IMR-90 (cell line): ENCODE data around the gene S1PR1. TPM values are rescaled to one million over a fixed set of nuclear protein-coding genes. Genes with fewer than 3 reads are reported as not detected.

ENCODE experiments used
- ATAC-seq: fragments of 200-7000 bp; cut with Tn5 transposase; 2 replicates; pipeline ENCODE4 v1.9.1; 2020; ENCODE audit warnings: low read depth, mild to moderate bottlenecking, moderate library complexity
- BruUV-seq: library from RNA; stranded (reverse); fragments of 400-500 nt; replicated peaks from 2 replicates; lab custom pipeline; 2021; lab: Mats Ljungman, UMichigan
- CTCF ChIA-PET: fragments of 300-600 bp; formaldehyde crosslinking; extraction: SDS; loops from one replicate; lab custom pipeline; 2021; ENCODE audit warnings: antibody characterized with exemption; lab: Yijun Ruan, JAX
- POLR2A ChIA-PET: fragments of 300-600 bp; sonication (Branson Sonifier 250); formaldehyde crosslinking; loops from one replicate; lab custom pipeline; 2022; ENCODE audit warnings: antibody characterized with exemption; ENCODE audit not compliant: unreplicated experiment; lab: Charles Lee
- DNase-seq: peaks from one replicate; pipeline ENCODE4 v3.0.0; 2013
- H2AFZ ChIP-seq: replicated peaks from 2 replicates; pipeline ENCODE3; 2013; ENCODE audit warnings: low read length, mild to moderate bottlenecking; ENCODE audit not compliant: poor library complexity
- H2AK5ac ChIP-seq: 2 replicates; pipeline ENCODE4 v1.6.1; 2013; ENCODE audit warnings: low read depth, low read length, inconsistent platforms
- H2AK9ac ChIP-seq: replicated peaks from 2 replicates; pipeline ENCODE3; 2013; ENCODE audit warnings: mild to moderate bottlenecking, low read depth, low read length, moderate library complexity; ENCODE audit not compliant: poor library complexity
- H2BK120ac ChIP-seq: 2 replicates; pipeline ENCODE4 v1.6.1; 2013; ENCODE audit warnings: low read depth, low read length, inconsistent platforms
- H2BK15ac ChIP-seq: 3 replicates; pipeline ENCODE4 v1.6.1; 2013; ENCODE audit warnings: low read depth, low read length, inconsistent platforms
- H2BK20ac ChIP-seq: 2 replicates; pipeline ENCODE4 v1.6.1; 2013; ENCODE audit warnings: low read depth, mild to moderate bottlenecking, inconsistent platforms, low read length, moderate library complexity
- H2BK5ac ChIP-seq: 2 replicates; pipeline ENCODE4 v1.6.1; 2013; ENCODE audit warnings: mild to moderate bottlenecking, low read depth, low read length, inconsistent platforms; ENCODE audit not compliant: poor library complexity, severe bottlenecking
- H3K14ac ChIP-seq: replicated peaks from 2 replicates; pipeline ENCODE4 v1.6.1; 2013; ENCODE audit warnings: low read depth, low read length, inconsistent platforms
- H3K18ac ChIP-seq: 2 replicates; pipeline ENCODE4 v1.6.1; 2013; ENCODE audit warnings: low read depth, low read length, control low read depth
- H3K23ac ChIP-seq: 2 replicates; pipeline ENCODE4 v1.6.1; 2013; ENCODE audit warnings: low read depth, low read length, inconsistent platforms
- H3K27ac ChIP-seq: 2 replicates; pipeline ENCODE4 v1.5.1; 2013; ENCODE audit warnings: mild to moderate bottlenecking, control low read depth, low read length; ENCODE audit not compliant: insufficient read depth
- H3K27me3 ChIP-seq: 2 replicates; pipeline ENCODE4 v1.6.1; 2013; ENCODE audit warnings: low read length; ENCODE audit not compliant: control insufficient read depth, insufficient read depth
- H3K36me3 ChIP-seq: 2 replicates; pipeline ENCODE4 v1.6.1; 2013; ENCODE audit warnings: low read length, mixed read lengths; ENCODE audit not compliant: control insufficient read depth, insufficient read depth
- H3K4ac ChIP-seq: 2 replicates; pipeline ENCODE4 v1.6.1; 2013; ENCODE audit warnings: low read depth, low read length, inconsistent platforms
- H3K4me1 ChIP-seq: 2 replicates; pipeline ENCODE4 v1.6.1; 2013; ENCODE audit warnings: low read length, mixed read lengths; ENCODE audit not compliant: control insufficient read depth, insufficient read depth
- H3K4me2 ChIP-seq: 2 replicates; pipeline ENCODE4 v1.6.1; 2013; ENCODE audit warnings: low read depth, mild to moderate bottlenecking, control low read depth, low read length, moderate library complexity
- H3K4me3 ChIP-seq: 2 replicates; pipeline ENCODE4 v1.5.1; 2013; ENCODE audit warnings: low read depth, mild to moderate bottlenecking, control low read depth, low read length, moderate library complexity; ENCODE audit not compliant: insufficient read depth
- H3K56ac ChIP-seq: 2 replicates; pipeline ENCODE4 v1.6.1; 2013; ENCODE audit warnings: low read length, inconsistent platforms; ENCODE audit not compliant: insufficient read depth; ENCODE audit errors: extremely low read depth
- H3K79me1 ChIP-seq, 2 experiments: 2 replicates each; pipeline ENCODE4 v1.6.1; 2013; ENCODE audit warnings: low read length in 2 of 2, inconsistent platforms in 1 of 2, low read depth in 1 of 2
- H3K9ac ChIP-seq: 2 replicates; pipeline ENCODE4 v1.6.1; 2013; ENCODE audit warnings: low read depth, low read length, control low read depth
- H3K9me1 ChIP-seq: 2 replicates; pipeline ENCODE4 v1.6.1; 2013; ENCODE audit warnings: low read length, inconsistent platforms; ENCODE audit not compliant: insufficient read depth
- H3K9me3 ChIP-seq: 2 replicates; pipeline ENCODE4 v1.6.1; 2013; ENCODE audit warnings: low read length; ENCODE audit not compliant: control insufficient read depth, insufficient read depth
- H4K20me1 ChIP-seq: 2 replicates; pipeline ENCODE4 v1.6.1; 2013; ENCODE audit warnings: low read length, inconsistent platforms; ENCODE audit not compliant: insufficient read depth
- H4K5ac ChIP-seq: 2 replicates; pipeline ENCODE4 v1.6.1; 2013; ENCODE audit warnings: mild to moderate bottlenecking, low read depth, low read length, control low read depth
- H4K8ac ChIP-seq, 2 experiments: 2 replicates each; pipeline ENCODE4 v1.6.1; 2013; ENCODE audit warnings: low read depth in 2 of 2, low read length in 2 of 2, control low read depth in 1 of 2, inconsistent platforms in 1 of 2
- H4K91ac ChIP-seq: 2 replicates; pipeline ENCODE4 v1.6.1; 2013; ENCODE audit warnings: low read depth, low read length, inconsistent platforms; ENCODE audit not compliant: insufficient read depth
- BHLHE40 ChIP-seq: fragments of 150-350 bp; IDR thresholded peaks from 2 replicates; pipeline ENCODE4 v1.6.1; 2016; ENCODE audit warnings: mild to moderate bottlenecking, low read depth, low read length
- CEBPB ChIP-seq: IDR thresholded peaks from 2 replicates; pipeline ENCODE4 v1.6.1; 2012; ENCODE audit warnings: low read depth, low read length, improper control_type of control experiment
- CHD1 ChIP-seq: IDR thresholded peaks from 2 replicates; pipeline ENCODE4 v1.6.1; 2012; ENCODE audit warnings: low read depth, low read length, improper control_type of control experiment
- ELK1 ChIP-seq: fragments of 150-350 bp; IDR thresholded peaks from 2 replicates; pipeline ENCODE4 v1.6.1; 2016; ENCODE audit warnings: low read depth, mild to moderate bottlenecking, low read length, moderate library complexity, borderline replicate concordance
- FOS ChIP-seq: fragments of 150-350 bp; IDR thresholded peaks from 2 replicates; pipeline ENCODE4 v1.6.1; 2016; ENCODE audit warnings: low read depth, low read length
- MAFK ChIP-seq: IDR thresholded peaks from 2 replicates; pipeline ENCODE4 v1.6.1; 2012; ENCODE audit warnings: low read depth, low read length, improper control_type of control experiment
- MAZ ChIP-seq: IDR thresholded peaks from 2 replicates; pipeline ENCODE4 v1.6.1; 2012; ENCODE audit warnings: low read depth, mild to moderate bottlenecking, low read length, improper control_type of control experiment, moderate library complexity, borderline replicate concordance
- MXI1 ChIP-seq: IDR thresholded peaks from 2 replicates; pipeline ENCODE4 v1.6.1; 2012; ENCODE audit warnings: low read depth, mild to moderate bottlenecking, low read length, moderate library complexity, borderline replicate concordance
- NFE2L2 ChIP-seq: fragments of 150-350 bp; IDR thresholded peaks from 2 replicates; pipeline ENCODE4 v1.6.1; 2016; ENCODE audit warnings: low read depth, mild to moderate bottlenecking, low read length
- POLR2A ChIP-seq: IDR thresholded peaks from 2 replicates; pipeline ENCODE4 v1.6.1; 2012; ENCODE audit warnings: mild to moderate bottlenecking, low read depth, low read length
- RAD21 ChIP-seq: IDR thresholded peaks from 2 replicates; pipeline ENCODE4 v1.6.1; 2012; ENCODE audit warnings: low read length, improper control_type of control experiment
- RCOR1 ChIP-seq: IDR thresholded peaks from 2 replicates; pipeline ENCODE4 v1.6.1; 2012; ENCODE audit warnings: mild to moderate bottlenecking, low read length, improper control_type of control experiment; ENCODE audit not compliant: insufficient replicate concordance
- RFX5 ChIP-seq: IDR thresholded peaks from 2 replicates; pipeline ENCODE4 v1.8.0; 2012; ENCODE audit warnings: low read depth, mild to moderate bottlenecking, low read length, moderate library complexity
- SMC3 ChIP-seq: fragments of 150-350 bp; IDR thresholded peaks from 2 replicates; pipeline ENCODE4 v1.6.1; 2016; ENCODE audit warnings: low read depth, mild to moderate bottlenecking, antibody characterized with exemption, low read length, moderate library complexity
- WGBS, 2 experiments: methylation state at CpG; one replicate each; pipeline versions ENCODE4 v1.1.5 to v1.1.7; 2013; ENCODE audit warnings: missing lambda C conversion rate in 2 of 2; ENCODE audit not compliant: insufficient read length in 1 of 2; ENCODE audit errors: extremely low coverage in 2 of 2; 5-methylcytosine and 5-hydroxymethylcytosine counted together
- dilution Hi-C: fragments of 300-500 bp; cut with HindIII; formaldehyde crosslinking; loops from one replicate; pipeline ENCODE4 v1.14.3; 2018; ENCODE audit warnings: low sequenced_read_pairs; ENCODE audit not compliant: unreplicated experiment
- in situ Hi-C: fragments of 300-500 bp; cut with MboI; formaldehyde crosslinking; loops from 3 replicates; pipeline ENCODE4 v1.14.3; 2019; ENCODE audit warnings: low sequenced_read_pairs, inconsistent platforms, mixed read lengths
- intact Hi-C: fragments of 100-400 bp; cut with micrococcal nuclease; formaldehyde crosslinking; loops from 2 replicates; pipeline ENCODE4 v1.10.0; 2022
- polyA plus RNA-seq, 3 experiments: library from polyadenylated mRNA; depleted of rRNA; stranded (reverse); fragments of >200 nt; gene quantifications; 2 replicates each; pipeline ENCODE4 v1.2.3, GENCODE V29; 2012; ENCODE audit warnings: low replicate concordance in 1 of 3
- total RNA-seq: library from RNA; depleted of rRNA; stranded (reverse); fragments of >200 nt; gene quantifications from 2 replicates; pipeline ENCODE4 v1.2.3, GENCODE V29; 2012
- TF ChIP-seq, protein P1 (sequence below): conservative IDR thresholded peaks from 2 replicates; pipeline ENCODE4 v1.5.1; 2012; ENCODE audit warnings: mild to moderate bottlenecking, low read depth, low read length, improper control_type of control experiment
- TF ChIP-seq, protein P2 (sequence below): fragments of 150-350 bp; IDR thresholded peaks from 2 replicates; pipeline ENCODE4 v1.6.1; 2017; ENCODE audit warnings: mild to moderate bottlenecking, antibody characterized with exemption, low read length, low read depth

S1PR1 gene
- total and polyA plus RNA-seq, 2 of the 4 experiments (the other 2 are of a cell fraction): 12.9 to 15.6 TPM

- H2BK5ac ChIP-seq: no peak overlapping the region
Observed at GRCh38 chr1:101278845-101279244, 42.0 kb downstream of the S1PR1 start.

More at GRCh38 chr1:101278845-101279244, 42.0 kb downstream of the S1PR1 start:
- Histone ChIP-seq H4K20me1 (no peaks in the 10 kb centered on the region), H3K79me1 (no peaks in the 10 kb centered on the region), H3K4me3 (no peak overlapping the region), H2BK120ac (no peak overlapping the region), H4K8ac (no peak overlapping the region), H3K9me3 (no peaks in the 10 kb centered on the region), H3K23ac (no peak overlapping the region), H3K27me3 (peaks cover 39% of the 10 kb centered on the region), H3K9me1 (no peaks in the 10 kb centered on the region), H2AK5ac (no peak overlapping the region), H3K4ac (no peak overlapping the region), H2AK9ac (no peak overlapping the region), H3K9ac (no peak overlapping the region), H3K36me3 (no peaks in the 10 kb centered on the region), H4K5ac (no peak overlapping the region), H2BK15ac (no peak overlapping the region), H3K14ac (no peak overlapping the region), H2BK20ac (no peak overlapping the region), H3K4me2 (no peak overlapping the region), H3K18ac (no peak overlapping the region), H3K27ac (no peak overlapping the region), H2AFZ (no peak overlapping the region), H3K4me1 (peaks cover 2% of the 10 kb centered on the region), H3K56ac (no peak overlapping the region), H4K91ac (no peak overlapping the region)
- in situ Hi-C loops (no loop called here), dilution Hi-C loops (no loop called here), intact Hi-C loops (no loop called here)
- no TSS peak for BruUV-seq
- no CpG with 5 or more reads among the region's 3 CpGs for WGBS, 2 experiments
- no peak for DNase-seq
- ATAC-seq: no peak
- POLR2A ChIA-PET: no interaction called here
- TF ChIP-seq ELK1 (no peak), CEBPB (no peak), BHLHE40 (no peak), SMC3 (no peak), FOS (no peak), MAZ (no peak), RFX5 (no peak), RAD21 (no peak), MAFK (no peak), CHD1 (no peak), POLR2A (no peak), NFE2L2 (no peak), MXI1 (no peak), RCOR1 (no peak)
- TF ChIP-seq, protein P1, sequence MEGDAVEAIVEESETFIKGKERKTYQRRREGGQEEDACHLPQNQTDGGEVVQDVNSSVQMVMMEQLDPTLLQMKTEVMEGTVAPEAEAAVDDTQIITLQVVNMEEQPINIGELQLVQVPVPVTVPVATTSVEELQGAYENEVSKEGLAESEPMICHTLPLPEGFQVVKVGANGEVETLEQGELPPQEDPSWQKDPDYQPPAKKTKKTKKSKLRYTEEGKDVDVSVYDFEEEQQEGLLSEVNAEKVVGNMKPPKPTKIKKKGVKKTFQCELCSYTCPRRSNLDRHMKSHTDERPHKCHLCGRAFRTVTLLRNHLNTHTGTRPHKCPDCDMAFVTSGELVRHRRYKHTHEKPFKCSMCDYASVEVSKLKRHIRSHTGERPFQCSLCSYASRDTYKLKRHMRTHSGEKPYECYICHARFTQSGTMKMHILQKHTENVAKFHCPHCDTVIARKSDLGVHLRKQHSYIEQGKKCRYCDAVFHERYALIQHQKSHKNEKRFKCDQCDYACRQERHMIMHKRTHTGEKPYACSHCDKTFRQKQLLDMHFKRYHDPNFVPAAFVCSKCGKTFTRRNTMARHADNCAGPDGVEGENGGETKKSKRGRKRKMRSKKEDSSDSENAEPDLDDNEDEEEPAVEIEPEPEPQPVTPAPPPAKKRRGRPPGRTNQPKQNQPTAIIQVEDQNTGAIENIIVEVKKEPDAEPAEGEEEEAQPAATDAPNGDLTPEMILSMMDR: no peak
- TF ChIP-seq, protein P2, sequence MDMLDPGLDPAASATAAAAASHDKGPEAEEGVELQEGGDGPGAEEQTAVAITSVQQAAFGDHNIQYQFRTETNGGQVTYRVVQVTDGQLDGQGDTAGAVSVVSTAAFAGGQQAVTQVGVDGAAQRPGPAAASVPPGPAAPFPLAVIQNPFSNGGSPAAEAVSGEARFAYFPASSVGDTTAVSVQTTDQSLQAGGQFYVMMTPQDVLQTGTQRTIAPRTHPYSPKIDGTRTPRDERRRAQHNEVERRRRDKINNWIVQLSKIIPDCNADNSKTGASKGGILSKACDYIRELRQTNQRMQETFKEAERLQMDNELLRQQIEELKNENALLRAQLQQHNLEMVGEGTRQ: no peak
- CTCF ChIA-PET: no interaction called here
